Lung microvascular endothelial cell (primary cell): Measurements from ENCODE around the gene GLTP. TPM values are rescaled to one million over a fixed set of nuclear protein-coding genes. Genes with fewer than 3 reads are reported as not detected.

ENCODE experiments used
- DNase-seq, 2 donors: peaks; one replicate each; pipeline versions ENCODE4 v3.0.0 to v3.0.0-alpha.2; 2010; ENCODE audit warnings: low read depth in 2 of 2
- total RNA-seq: library from RNA; depleted of rRNA; stranded (reverse); fragments of >200 nt; gene quantifications from 2 replicates; pipeline ENCODE4 v1.2.1, GENCODE V29; 2014

The GLTP gene
- total RNA-seq, 1 donor from 2014 or later = 44.6 TPM

DNA sequence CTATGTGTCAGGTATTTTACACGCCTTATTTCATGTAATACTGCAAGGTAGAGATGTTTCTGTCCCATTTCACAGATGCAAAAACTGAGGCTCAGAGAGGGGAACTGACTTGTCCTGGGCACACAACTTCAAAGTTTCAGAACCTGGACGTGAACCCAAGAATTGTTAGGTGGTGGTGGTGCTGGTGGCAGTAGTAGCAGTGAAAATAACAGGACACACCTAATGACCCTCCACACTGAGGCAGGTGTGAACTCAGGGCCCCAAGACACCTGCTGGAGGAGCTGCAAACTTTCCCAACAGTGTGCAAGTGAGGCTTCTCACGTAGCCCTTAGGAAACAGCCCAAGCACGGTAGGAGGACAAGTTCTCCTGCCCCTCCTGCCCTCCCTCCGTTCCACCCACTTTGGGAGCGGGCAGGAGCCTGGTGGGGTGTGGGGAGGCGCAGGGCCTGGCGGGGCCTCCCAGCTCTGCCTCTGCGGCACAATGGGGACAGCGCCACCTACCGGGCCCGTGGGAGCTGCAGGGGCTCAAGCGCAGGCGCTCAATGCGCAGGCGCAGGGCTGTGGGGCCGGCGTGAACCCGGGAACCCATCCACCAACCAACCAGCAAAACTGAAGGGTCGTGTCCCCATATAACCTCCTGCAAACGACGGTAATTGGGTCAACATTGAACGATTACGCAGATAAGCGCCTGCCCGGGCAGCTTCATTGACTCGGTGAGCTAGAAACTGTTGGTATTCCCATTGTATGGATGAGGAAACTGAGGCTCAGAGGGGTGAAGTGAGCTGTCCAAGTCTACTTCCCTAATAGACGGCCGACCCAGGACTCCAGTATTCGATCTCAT lies 35.1 kb downstream of the GLTP start:
- DNase-seq = peak; percentile 80 to 86

DNA sequence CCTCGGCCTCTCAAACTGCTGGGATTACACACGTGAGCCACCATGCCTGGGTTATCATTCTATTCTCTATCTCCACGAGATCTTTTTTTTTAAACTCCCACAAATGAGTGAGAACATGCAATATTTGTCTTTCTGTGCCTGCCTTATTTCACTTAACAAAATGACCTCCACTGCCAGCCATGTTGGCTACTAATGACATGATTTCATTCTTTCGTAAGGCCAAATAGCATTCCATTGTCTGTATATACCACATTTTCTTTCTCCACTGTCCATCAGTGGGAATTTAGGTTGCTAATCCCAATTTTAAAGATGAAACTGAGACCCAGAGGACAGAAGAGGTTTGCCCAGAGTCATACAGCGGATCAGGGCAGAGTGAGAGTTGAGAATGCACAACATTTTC lies 36.2 kb downstream of the GLTP start:
- DNase-seq = no peak

DNA sequence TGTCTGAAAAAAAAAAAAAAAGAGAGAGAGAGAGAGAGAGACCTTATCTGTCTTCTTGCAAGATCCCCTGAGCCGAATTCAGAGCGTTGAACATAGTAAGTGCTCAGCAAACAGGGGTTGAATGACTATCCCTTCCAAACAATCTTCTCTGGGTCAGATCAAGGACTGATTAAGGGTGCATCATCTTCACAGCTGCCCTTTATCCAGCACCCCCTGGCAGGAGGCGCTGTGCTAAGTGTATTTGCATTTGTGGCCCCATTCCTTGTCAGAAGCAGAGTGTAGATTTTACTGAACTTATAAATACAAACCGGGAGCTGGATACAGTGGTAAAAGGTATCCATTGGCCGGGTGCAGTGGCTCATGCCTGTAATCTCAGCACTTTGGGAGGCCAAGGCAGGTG lies 38.3 kb downstream of the GLTP start:
- no peak for DNase-seq

DNA sequence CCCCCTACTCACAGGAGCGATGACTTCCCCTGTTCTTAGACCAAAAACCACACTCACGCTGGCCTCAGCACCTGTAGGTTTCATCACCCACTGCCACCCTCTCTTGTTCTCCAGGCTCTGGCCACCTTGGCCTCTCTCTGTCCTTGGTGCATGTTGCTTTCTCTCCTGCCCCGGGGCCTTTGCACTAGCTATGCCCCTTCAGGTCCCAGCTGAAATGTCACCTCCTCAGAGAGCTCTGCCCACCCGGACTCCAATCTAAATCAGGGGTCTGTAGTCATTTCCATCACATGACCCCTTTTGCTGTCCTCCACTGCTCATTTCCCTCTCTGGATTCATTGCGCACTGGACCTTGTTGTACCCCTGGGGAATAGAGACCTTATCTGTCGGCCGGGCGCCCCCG lies 39.0 kb downstream of the GLTP start:
- DNase-seq = no peak

DNA sequence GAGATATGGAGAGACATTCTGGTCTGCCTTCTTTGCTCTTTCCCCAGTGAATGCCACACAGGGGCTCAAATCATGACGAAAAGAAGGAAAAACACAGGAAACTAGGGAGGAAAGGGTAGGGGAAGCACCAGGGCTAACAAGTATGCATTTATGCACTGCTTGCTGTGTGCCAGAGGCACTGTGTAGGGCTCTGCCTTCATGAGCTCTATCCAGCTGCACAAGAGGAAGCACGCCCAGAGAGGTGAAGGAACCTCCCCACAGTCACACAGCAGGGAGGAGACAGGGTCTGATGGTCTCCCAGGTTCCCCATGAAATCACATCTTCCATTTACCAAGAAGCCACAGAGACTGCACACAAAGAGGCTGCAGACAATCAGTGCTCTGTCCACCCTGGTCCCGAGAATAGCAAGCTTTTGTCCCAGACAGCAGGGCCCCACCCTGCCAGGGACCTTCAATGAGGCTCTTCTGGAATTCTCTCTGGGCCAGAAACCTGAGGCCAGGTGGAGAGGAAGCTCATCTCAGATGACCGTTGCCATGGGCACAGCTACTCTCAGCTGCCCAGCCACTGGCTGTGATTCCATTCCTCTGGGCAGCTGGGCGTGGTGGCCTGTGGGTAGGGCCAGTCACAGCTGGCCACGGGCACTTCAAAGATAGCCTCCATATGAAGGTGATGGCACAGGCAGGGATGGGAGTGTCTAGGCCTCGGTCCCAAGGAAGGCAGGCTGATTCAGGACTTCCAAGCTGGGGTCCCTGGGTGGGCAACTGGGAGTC lies 39.9 kb downstream of the GLTP start:
- DNase-seq = no peak

DNA sequence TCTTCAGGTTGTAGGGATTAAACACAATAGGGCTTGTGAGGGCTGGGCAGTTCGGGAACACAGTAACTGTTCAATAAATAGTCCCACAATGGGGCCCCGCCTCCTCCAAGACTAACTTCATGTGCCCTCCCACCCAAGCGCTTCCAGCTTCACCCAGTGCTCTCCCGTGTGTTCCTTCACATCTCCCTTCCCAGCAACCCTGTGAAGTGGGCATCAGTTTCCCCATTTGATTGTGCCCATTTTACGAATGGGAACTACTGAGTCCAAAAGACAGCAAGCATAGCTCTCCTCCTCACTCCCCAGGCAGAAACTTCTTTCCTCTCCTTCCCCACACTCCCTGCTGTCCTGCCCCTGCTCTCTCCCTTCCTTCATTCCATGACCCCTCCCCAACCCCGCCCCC lies 40.9 kb downstream of the GLTP start:
- DNase-seq = no peak

DNA sequence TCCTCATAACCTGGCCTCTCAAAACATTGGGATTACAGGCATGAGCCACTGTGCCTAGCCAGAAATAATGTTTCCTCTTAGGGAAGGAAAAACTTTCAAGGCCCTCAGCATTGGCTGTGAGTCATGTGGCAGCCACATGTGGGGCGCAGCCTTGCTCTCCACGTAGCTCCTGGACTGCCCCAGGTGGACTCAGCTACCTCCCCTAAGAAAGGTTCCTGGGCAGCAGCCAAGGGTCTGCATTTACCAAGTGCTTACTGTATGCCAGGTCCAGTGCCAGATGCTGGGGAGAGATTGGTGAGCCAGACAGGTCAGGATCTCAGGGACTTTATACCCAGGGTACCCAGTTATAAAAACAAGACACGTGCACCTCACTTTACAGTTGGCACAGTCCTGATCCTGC lies 43.4 kb downstream of the GLTP start:
- peak in 1 of 2 donors; percentile 21 for DNase-seq

DNA sequence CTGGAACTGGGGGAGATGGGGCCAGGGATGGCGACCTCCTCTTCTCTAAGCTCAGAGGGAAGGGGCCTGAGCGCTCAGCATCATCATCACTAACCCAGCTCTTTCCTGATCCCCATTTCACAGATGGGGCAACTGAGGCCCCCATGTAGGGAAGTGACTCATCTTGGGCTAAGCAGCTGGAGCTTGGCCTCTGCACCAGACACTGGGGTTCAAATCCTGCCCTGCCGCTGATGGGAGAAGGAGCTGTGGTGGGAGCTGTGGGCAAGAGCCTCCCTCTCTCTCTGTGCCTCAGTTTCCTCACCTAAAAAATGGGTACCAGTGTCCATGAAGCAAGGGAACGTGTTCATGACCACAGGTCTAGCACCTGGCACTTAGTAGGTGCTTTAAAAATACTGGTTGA lies 44.5 kb downstream of the GLTP start:
- no peak for DNase-seq

DNA sequence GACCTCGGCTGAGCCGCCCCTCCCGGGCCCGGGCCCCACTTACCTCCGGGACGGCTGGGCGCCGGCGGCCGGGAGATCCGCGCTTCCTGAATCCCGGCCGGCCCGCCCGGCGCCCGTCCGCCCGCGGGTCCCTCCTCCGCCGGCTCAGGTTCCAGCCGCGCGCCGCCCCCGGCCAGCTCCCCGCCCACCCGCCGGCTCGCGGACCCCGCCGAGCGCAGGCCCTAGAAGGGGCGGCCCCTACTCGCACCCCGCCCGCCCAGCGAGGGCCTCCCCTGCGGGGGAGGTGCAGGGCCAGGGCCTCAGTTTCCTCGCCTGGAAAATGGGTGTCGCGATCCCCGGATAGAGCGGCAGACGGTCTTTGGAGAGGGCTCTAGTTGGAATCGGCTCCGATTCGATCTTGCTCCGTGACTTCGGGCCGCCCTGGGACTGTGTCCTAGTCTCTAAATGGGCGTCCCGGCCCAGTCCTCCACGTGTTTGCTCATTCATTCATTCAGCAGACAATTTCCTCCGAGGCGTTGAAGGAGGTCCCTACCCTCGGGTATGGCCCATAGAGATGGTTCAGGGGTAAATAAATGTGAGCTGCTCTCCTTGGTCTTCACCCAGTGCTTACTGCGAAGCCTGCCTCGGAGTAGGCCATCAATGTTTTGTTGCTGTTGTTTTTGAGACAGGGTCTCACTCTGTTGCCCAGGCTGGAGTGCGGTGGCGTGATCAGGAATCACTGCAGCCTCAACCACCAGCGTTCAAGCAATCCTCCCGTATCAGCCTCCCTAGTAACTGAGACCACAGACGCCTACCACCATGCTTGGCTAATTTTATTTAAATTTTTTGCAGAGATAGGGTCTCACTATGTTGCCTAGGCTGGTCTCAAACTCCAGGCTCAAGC lies 46.8 kb downstream of the GLTP start, which contains the start of gene TRPV4:
Gene TRPV4, minus strand, starts transcription at position 92 of the 883 bp plus-strand sequence. CDS start 18,602 bp downstream, outside the sequence.
- DNase-seq = peak; percentile 52 to 64

DNA sequence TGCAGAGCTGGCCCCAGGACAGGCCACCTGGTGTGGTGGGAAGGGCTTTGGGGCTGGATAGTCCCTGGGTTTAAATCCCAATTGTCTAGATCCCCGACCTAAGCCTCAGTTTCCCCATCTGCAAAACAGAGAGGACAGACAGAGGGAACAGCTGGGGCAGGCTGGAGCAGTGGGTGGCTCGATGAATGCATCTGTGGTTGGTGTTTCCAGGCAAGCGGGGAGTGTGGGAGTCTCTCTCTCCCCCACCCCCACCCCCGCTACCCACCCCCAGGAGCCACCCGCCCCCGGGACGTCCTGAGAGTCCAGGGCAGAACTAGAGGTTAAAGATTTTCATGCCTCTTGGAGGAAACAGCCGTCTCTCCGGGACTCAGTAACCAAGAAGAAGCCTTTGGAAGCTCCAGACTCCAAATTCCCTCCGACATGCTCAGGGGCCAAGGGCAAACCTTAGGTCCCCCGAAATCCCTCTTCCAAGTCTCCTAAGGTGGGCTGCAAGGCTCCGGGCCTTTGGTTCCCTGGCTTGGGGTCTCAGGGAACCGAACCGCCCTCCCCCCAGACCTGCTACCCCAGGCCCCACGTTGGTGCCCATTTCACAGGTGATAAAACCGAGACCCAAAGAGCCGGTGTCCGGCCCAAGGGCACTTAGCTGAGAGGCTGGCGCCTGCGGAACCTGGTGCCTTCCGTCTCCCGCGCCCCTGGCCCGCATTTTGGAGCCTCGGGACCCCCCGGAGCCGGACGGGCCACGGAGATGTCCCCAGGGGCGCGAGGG lies 47.6 kb downstream of the GLTP start:
- no peak for DNase-seq

DNA sequence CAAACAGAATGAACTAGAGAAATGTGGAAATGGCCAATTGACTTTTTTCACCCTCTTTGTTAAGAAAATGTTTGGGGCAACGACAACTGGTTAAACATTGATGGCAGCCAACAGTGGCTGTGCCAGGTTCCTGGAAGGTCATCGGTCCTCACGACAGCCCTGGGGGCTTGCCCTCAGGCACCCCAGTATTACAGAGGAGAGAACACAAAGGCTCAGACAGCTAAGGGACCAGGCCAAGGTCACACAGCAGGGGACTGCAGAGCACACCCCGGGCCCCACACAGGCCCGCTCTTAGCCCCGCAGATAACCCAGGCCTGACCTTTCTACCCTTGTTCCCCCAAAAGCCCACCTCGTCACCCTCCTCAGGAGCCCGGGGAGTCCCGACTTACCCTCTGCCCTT lies 48.4 kb downstream of the GLTP start:
- DNase-seq = no peak

DNA sequence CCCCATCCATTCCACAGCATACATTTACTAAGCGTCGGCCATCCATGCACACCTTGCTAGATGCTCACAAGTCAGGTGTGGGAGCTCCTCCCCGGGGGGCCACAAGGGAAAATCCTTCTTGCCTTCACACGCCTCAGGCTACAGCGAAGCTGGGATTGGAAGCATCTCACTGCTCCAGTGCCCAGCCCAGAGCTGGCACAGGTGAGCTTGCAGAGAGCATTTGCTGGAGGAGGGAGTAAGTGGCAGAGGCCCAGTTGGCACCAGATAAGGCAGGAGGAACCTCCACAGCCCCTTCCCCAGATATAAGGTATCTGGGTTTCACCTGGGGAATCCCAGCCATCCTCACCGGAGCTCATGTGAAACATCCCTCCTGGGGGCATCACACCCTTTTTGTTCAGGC lies 49.0 kb downstream of the GLTP start:
- DNase-seq = no peak

DNA sequence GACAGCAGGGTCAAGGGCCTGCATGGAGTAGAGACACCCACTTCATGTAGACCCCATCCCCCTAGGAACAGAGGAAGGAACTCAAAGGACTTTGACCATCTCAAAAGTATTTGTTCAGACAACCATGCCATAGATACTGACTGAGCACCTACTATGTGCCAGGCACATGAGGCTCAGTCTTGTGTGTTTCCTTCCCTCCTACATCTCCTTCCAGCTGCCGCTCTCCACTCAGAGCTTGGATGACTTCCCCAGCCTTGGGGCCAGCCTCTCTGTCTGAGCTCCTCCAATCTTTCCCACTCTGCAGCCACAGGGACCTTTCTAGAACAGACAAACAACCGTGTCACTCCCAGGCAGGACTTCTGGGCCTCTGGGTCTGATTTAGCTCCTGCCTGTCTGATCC lies 49.6 kb downstream of the GLTP start:
- DNase-seq = no peak

DNA sequence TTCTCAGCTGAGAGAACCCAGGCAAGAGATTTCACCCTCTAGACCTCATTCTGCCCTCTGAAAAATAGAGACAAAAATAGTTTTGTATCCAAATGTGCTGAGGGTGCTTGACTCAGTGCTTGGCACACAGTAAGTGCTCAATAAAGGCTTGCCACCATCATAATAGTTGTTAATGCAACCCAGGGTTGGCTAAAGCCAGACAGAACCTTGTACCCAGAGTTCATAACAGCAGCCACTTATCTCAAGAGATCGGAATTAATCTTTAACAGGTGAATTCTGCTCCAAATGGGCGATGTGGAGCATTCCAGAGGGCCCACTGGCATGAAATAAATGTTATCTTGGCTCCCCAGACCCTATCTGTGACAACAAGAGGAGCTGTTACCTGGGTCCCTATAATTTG lies 50.1 kb downstream of the GLTP start:
- DNase-seq = no peak

DNA sequence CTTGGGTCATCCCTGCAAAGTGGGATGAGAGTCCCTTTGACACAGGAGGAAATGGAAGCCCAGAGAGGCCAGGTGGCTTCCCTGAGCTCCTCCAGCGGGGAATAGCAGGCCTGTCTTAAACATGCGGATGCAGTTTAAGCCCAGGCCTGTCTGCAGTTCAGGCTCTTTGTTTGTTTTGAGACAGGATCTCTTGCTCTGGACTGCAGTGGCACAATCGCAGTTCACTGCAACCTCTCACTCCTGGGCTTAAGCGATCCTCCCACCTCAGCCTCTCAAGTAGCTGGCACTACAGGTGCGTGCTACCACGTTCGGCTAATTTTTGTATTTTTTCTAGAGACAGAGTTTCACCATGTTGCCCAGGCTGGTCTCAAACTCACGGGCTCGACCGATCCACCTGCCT lies 50.7 kb downstream of the GLTP start:
- no peak for DNase-seq

DNA sequence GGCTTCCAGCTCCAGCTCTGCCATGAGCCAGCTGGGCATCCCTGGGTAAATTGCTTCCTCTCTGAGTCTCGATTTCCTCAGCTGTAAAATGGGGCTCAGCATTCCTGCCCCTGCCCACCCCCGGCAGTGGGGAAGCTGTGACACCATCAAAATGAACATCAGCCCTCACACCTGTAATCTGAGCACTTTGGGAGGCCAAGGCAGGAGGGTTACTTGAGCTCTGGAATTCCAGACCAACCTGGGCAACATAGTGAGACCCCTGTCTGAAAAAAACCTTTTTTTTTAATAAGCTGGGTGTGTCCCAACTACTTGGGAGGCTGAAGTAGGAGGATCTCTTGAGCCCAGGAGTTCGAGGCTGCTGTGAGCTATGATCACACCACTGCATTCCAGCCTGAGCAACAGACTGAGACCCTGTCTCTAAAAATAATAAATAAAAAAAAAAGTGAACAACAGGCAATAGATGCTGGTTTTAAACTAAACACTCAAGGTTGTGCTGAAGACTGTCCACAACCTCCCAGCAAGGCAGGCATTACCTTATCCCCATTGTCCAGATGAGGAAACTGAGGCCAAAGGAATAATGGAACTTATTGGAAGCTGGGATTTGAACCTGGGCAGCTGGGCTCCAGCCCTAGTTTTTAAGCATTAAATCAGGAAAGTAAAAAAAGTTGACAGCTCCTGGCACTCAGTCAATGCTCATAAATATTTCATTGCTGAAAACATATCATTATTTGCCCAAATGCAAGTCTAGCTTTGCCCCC lies 51.4 kb downstream of the GLTP start:
- no peak for DNase-seq

DNA sequence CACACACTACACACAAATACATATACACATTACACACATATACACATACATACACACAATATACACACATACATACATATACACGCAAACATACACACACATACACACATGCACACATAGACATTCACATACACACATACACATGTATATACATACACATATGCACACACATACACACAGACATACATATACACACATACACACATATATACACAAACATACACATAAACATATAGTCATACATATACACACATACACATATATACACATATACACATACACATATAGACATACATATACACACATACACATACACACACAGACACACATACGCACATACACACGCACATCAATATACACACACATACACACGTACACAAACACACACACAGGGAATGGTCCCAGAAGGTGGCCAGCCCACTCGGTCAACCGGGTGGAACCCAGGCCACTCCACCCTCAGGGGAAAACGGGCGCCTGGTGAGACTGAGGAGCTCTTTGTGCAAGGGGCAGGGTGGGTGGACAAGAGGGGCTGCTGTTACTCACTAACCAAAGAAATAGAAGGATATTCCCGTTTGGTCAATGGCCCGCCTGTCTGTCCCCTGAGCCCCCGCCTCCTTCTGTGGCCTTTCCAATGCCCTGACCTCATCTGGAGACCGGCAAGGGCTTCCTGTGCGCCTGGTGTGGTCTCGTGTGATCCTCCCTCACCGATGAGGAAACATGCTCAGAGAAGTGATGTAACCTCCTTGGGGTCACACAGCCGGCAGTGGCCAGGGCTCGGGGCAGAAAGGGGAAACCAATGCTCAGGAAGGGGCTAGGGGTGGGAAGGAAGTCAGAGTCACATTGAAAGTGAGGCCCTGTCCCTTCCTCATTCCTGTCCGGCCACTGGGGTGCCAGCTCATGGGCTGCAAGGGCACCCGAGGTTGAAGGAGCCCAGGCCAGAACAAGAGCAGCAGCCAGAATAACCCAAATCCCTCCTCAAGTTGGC lies 52.5 kb downstream of the GLTP start:
- peak in 1 of 2 donors; percentile 72 for DNase-seq

DNA sequence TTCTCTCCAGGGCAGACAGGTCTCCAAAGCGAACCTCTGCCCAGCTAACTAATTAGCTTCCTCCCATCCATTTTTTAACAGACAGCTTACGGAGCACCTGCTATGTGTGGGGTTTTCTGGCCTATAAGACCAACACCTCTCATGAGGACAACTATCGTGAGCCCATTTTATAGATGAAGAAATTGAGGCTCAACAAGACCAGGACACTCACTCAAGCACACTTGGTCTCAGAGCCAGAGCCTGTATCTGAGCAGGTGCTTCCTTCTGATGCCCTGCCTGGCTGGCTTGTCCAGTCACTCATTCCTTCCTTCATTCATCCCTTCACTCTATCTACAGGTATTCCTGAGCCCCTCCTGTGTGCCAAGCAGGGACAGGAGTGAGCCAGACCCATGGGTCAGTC lies 53.3 kb downstream of the GLTP start:
- DNase-seq = no peak

DNA sequence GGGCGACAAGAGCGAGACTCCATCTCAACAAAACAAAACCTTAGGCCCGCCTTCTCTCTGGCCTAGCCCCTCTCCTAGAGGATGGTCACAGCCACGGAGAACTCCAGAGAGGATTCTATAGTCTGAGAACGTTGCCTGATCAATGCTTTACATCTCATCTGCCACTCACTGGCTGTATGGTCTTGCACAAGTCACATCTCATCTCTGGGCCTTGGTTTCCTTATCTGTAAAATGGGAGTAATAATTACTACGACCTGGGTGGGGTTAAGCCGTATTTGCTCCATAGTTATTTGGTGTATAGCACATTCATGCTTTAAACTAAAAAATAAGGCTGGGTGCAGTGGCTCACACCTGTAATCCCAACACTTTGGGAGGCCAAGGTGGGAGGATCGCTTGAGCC lies 55.6 kb downstream of the GLTP start:
- no peak for DNase-seq
